ENCODE results near the gene CDH1. TPM values are rescaled to one million over a fixed set of nuclear protein-coding genes. Genes with fewer than 3 reads are reported as not detected.
A peak's percentile ranks its signal among the peaks of the same experiment; 100 is the strongest.

Gene CDH1
- polyA plus RNA-seq, 1 of the 3 experiments (the other 2 are of a cell fraction), result not detected

DNA sequence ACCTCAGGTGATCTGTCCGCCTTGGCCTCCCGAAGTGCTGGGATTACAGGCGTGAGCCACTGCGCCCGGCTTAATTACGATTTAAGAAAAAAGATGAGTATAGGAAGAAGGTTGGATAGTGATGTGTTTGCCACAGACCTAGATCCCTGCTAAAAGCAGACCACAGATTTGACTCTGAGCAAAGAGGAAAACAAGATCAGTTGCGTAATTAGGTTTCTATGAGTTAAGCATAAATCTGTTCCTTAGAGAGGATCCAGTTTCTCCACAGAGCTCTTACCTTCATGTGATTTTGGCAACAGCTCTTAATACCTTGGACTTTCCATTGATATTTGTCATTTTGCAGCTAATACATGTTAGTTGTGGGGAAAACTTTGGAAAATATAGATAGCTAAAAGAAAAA is 31.1 kb downstream of the CDH1 start:
- Histone ChIP-seq H3K9me3 (no peaks in the 10 kb centered on the region), H4K20me1 (ENCODE audit: insufficient read depth) (no peaks in the 10 kb centered on the region), H3K27ac (ENCODE audit: low read depth in 2 of 2, low read length in 1 of 2) (no peak overlapping the region), H3K9me2 (no peaks in the 10 kb centered on the region), H3K4me1 (ENCODE audit: control insufficient read depth in 1 of 2, insufficient read depth in 2 of 2, low read depth in 1 of 2, low read length in 1 of 2) (peaks cover 0 to 13% of the 10 kb centered on the region in 2 experiments; a peak in 1 of 4 replicates), H3K9ac (no peak overlapping the region), H3K79me2 (ENCODE audit: insufficient read depth) (no peaks in the 10 kb centered on the region), H2AFZ (ENCODE audit: low read depth) (no peak overlapping the region), H3K27me3 (ENCODE audit: insufficient read depth) (no peaks in the 10 kb centered on the region), H3K4me2 (no peak overlapping the region), H3F3A (replicated peaks; ENCODE audit: insufficient read depth) (no peaks in the 10 kb centered on the region), H3K4me3 (ENCODE audit: low read depth in 2 of 2, low read length in 1 of 2) (no peak overlapping the region), H3K36me3 (replicated peaks in 1 of 2; ENCODE audit: control insufficient read depth in 1 of 2, insufficient read depth in 2 of 2, low read length in 1 of 2) (no peaks in the 10 kb centered on the region)
- 78% methylated on average over 7 of the region's 7 CpGs for WGBS (ENCODE audit: low lambda C conversion rate)
- CTCF ChIA-PET, result interaction anchor here (0.6 to 1.7 kb wide), 4 partner anchors 8 to 178 kb away, joined by 3 to 5 read pairs (median 4); no protein-coding TSS in a partner anchor
- DNase-seq, result no peak
- TF ChIP-seq TCF12 (IDR thresholded peaks at IDR 0.05) (no peak), FOXJ3 (CRISPR knock-in tag; IDR thresholded peaks at IDR 0.05) (no peak), FOXM1 (IDR thresholded peaks at IDR 0.05; ENCODE audit: low read depth) (no peak), GATA2 (CRISPR knock-in tag; IDR thresholded peaks at IDR 0.05) (no peak)
- TF ChIP-seq, protein P1, sequence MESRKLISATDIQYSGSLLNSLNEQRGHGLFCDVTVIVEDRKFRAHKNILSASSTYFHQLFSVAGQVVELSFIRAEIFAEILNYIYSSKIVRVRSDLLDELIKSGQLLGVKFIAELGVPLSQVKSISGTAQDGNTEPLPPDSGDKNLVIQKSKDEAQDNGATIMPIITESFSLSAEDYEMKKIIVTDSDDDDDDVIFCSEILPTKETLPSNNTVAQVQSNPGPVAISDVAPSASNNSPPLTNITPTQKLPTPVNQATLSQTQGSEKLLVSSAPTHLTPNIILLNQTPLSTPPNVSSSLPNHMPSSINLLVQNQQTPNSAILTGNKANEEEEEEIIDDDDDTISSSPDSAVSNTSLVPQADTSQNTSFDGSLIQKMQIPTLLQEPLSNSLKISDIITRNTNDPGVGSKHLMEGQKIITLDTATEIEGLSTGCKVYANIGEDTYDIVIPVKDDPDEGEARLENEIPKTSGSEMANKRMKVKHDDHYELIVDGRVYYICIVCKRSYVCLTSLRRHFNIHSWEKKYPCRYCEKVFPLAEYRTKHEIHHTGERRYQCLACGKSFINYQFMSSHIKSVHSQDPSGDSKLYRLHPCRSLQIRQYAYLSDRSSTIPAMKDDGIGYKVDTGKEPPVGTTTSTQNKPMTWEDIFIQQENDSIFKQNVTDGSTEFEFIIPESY (IDR thresholded peaks at IDR 0.05; ENCODE audit: borderline replicate concordance, low read depth), result no peak
- TF ChIP-seq, protein P2, sequence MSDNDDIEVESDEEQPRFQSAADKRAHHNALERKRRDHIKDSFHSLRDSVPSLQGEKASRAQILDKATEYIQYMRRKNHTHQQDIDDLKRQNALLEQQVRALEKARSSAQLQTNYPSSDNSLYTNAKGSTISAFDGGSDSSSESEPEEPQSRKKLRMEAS (IDR thresholded peaks at IDR 0.05; ENCODE audit: low read depth), result no peak
- POLR2A ChIA-PET, result interaction anchor here (0.9 kb wide), 1 partner anchor 14 kb away, joined by 3 read pairs; no protein-coding TSS in a partner anchor

DNA sequence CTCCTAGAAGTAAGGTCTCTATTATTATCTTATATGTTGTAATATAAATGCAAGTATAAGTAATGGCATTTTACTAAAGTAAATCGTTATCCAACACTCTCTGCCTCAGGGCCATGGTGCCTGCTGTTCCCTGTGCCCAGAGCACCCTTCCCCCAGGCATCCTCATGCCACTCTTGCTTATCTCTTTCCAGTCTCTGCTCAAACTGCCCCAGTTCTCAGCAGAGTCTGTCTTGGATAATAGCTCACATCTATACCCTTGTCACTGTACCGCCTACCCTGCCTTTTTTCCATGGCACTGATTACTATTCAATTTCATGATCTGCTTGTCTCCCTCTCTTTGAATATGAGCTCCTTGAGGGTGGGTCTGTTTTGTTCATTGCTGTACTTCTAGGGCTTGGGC is 31.7 kb downstream of the CDH1 start:
- ChIA-PET CTCF (interaction anchor here (0.9 to 1.7 kb wide), 3 partner anchors 8 to 178 kb away, joined by 3 to 5 read pairs (median 4); no protein-coding TSS in a partner anchor), POLR2A (interaction anchor here (0.9 kb wide), 1 partner anchor 15 kb away, joined by 3 read pairs; no protein-coding TSS in a partner anchor)
- Histone ChIP-seq H3K27ac (ENCODE audit: low read depth in 2 of 2, low read length in 1 of 2) (no peak overlapping the region), H3K4me3 (ENCODE audit: low read depth in 2 of 2, low read length in 1 of 2) (no peak overlapping the region), H3K9ac (no peak overlapping the region), H3K79me2 (ENCODE audit: insufficient read depth) (no peaks in the 10 kb centered on the region), H4K20me1 (ENCODE audit: insufficient read depth) (no peaks in the 10 kb centered on the region), H3K27me3 (ENCODE audit: insufficient read depth) (no peaks in the 10 kb centered on the region; the same call in 1 of the 2 replicates), H3K4me1 (ENCODE audit: control insufficient read depth in 1 of 2, insufficient read depth in 2 of 2, low read depth in 1 of 2, low read length in 1 of 2) (peaks cover 0 to 13% of the 10 kb centered on the region in 2 experiments; a peak in 1 of 4 replicates), H3K4me2 (no peak overlapping the region), H3K36me3 (replicated peaks in 1 of 2; ENCODE audit: control insufficient read depth in 1 of 2, insufficient read depth in 2 of 2, low read length in 1 of 2) (no peaks in the 10 kb centered on the region), H3F3A (replicated peaks; ENCODE audit: insufficient read depth) (no peaks in the 10 kb centered on the region), H3K9me2 (no peaks in the 10 kb centered on the region), H3K9me3 (no peaks in the 10 kb centered on the region), H2AFZ (ENCODE audit: low read depth) (no peak overlapping the region)
- peak; percentile 27 for DNase-seq
- WGBS (ENCODE audit: low lambda C conversion rate), result 25% methylated on average over 2 of the region's 2 CpGs
- no peak for TF ChIP-seq EP300 (IDR thresholded peaks at IDR 0.05; ENCODE audit: borderline replicate concordance in 1 of 2, low read depth in 1 of 2, low read length in 1 of 2)
- no peak for TF ChIP-seq GATA2 (CRISPR knock-in tag; IDR thresholded peaks at IDR 0.05)
- TF ChIP-seq RCOR1 (IDR thresholded peaks at IDR 0.05; ENCODE audit: low read length), result 0 out of 2 replicates have a peak, but pooled peaks have one; percentile 24

DNA sequence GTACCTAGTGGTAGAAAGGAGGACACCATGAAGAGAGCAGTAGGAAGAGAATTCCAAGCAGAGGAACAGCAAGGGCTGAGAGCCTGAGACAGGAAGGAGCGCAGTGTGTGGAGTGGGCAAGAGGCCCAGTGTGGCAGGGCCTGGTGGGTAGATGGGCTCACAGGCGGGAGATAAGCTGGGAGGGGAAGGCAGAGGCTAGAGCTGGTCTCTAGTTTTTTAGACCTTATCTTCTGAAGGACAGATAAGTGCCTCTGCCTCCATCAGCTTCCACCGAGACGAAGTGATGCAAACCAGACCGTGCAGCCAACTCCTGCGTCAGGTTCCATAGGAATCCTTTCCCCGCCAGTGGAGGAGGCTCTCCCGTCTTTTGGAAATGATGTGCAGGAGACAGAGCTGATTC is 33.6 kb downstream of the CDH1 start:
- H3K4me3 ChIP-seq (ENCODE audit: low read depth in 2 of 2, low read length in 1 of 2), result no peak overlapping the region
- H3K79me2 ChIP-seq (ENCODE audit: insufficient read depth), result no peaks in the 10 kb centered on the region
- TF ChIP-seq, protein P3, sequence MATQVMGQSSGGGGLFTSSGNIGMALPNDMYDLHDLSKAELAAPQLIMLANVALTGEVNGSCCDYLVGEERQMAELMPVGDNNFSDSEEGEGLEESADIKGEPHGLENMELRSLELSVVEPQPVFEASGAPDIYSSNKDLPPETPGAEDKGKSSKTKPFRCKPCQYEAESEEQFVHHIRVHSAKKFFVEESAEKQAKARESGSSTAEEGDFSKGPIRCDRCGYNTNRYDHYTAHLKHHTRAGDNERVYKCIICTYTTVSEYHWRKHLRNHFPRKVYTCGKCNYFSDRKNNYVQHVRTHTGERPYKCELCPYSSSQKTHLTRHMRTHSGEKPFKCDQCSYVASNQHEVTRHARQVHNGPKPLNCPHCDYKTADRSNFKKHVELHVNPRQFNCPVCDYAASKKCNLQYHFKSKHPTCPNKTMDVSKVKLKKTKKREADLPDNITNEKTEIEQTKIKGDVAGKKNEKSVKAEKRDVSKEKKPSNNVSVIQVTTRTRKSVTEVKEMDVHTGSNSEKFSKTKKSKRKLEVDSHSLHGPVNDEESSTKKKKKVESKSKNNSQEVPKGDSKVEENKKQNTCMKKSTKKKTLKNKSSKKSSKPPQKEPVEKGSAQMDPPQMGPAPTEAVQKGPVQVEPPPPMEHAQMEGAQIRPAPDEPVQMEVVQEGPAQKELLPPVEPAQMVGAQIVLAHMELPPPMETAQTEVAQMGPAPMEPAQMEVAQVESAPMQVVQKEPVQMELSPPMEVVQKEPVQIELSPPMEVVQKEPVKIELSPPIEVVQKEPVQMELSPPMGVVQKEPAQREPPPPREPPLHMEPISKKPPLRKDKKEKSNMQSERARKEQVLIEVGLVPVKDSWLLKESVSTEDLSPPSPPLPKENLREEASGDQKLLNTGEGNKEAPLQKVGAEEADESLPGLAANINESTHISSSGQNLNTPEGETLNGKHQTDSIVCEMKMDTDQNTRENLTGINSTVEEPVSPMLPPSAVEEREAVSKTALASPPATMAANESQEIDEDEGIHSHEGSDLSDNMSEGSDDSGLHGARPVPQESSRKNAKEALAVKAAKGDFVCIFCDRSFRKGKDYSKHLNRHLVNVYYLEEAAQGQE (IDR thresholded peaks at IDR 0.05; ENCODE audit: low read depth, low read length), result no peak
- TF ChIP-seq GABPA (IDR thresholded peaks at IDR 0.05; ENCODE audit: low read depth) (no peak), CHD2 (IDR thresholded peaks at IDR 0.05; ENCODE audit: low read length, partially characterized antibody) (no peak), EP300 (IDR thresholded peaks at IDR 0.05; ENCODE audit: borderline replicate concordance in 1 of 2, low read depth in 1 of 2, low read length in 1 of 2) (peak in 1 of 2 experiments; percentile 70; a peak in 1 of 4 replicates), TCF12 (IDR thresholded peaks at IDR 0.05) (0 out of 2 replicates have a peak, but pooled peaks have one; percentile 5), NRF1 (IDR thresholded peaks at IDR 0.05; ENCODE audit: low read depth, low read length) (no peak)
- TF ChIP-seq, protein P4, sequence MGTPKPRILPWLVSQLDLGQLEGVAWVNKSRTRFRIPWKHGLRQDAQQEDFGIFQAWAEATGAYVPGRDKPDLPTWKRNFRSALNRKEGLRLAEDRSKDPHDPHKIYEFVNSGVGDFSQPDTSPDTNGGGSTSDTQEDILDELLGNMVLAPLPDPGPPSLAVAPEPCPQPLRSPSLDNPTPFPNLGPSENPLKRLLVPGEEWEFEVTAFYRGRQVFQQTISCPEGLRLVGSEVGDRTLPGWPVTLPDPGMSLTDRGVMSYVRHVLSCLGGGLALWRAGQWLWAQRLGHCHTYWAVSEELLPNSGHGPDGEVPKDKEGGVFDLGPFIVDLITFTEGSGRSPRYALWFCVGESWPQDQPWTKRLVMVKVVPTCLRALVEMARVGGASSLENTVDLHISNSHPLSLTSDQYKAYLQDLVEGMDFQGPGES (IDR thresholded peaks at IDR 0.05; ENCODE audit: low read depth, low read length), result no peak

More for the DNA sequence above, 33.6 kb downstream of the CDH1 start:
- no peak overlapping the region for H3K9ac ChIP-seq
- ChIA-PET CTCF (interaction anchor here (1.2 to 1.7 kb wide), 3 partner anchors 30 to 241 kb away, joined by 3 to 7 read pairs (median 4); no protein-coding TSS in a partner anchor), POLR2A (interaction anchor here (0.7 kb wide), 1 partner anchor 29 kb away, joined by 3 read pairs; no protein-coding TSS in a partner anchor)
- no peaks in the 10 kb centered on the region for H3K36me3 ChIP-seq (replicated peaks in 1 of 2; ENCODE audit: control insufficient read depth in 1 of 2, insufficient read depth in 2 of 2, low read length in 1 of 2)
- peak; percentile 81 for DNase-seq
- no peaks in the 10 kb centered on the region for H3K9me3 ChIP-seq
- no peaks in the 10 kb centered on the region for H4K20me1 ChIP-seq (ENCODE audit: insufficient read depth)
- H3K27me3 ChIP-seq (ENCODE audit: insufficient read depth), result no peaks in the 10 kb centered on the region; the same call in 1 of the 2 replicates
- H3K27ac ChIP-seq (ENCODE audit: low read depth in 2 of 2, low read length in 1 of 2), result peak overlapping the region in 1 of 2 experiments; percentile 75; a peak in 2 of 4 replicates
- 62% methylated on average over 8 of the region's 8 CpGs for WGBS (ENCODE audit: low lambda C conversion rate)
- H3K4me2 ChIP-seq, result no peak overlapping the region
- H2AFZ ChIP-seq (ENCODE audit: low read depth), result no peak overlapping the region
- H3K4me1 ChIP-seq (ENCODE audit: control insufficient read depth in 1 of 2, insufficient read depth in 2 of 2, low read depth in 1 of 2, low read length in 1 of 2), result peaks cover 0 to 13% of the 10 kb centered on the region in 2 experiments; a peak in 1 of 4 replicates
- H3K9me2 ChIP-seq, result no peaks in the 10 kb centered on the region
- no peaks in the 10 kb centered on the region for H3F3A ChIP-seq (replicated peaks; ENCODE audit: insufficient read depth)

Data from SK-N-SH (cell line).